Measurements from ENCODE around the gene HLF.

- no peak for TF ChIP-seq POLR2AphosphoS5 (IDR thresholded peaks at IDR 0.05)
- TF ChIP-seq CTCF (IDR thresholded peaks at IDR 0.05): no peak
- TF ChIP-seq POLR2A (IDR thresholded peaks at IDR 0.05): no peak
Observed at GRCh38 chr17:55314061-55314783, 49.5 kb downstream of the HLF start.

Measured in upper lobe of left lung (tissue), 4 donors.